HepG2 (cell line): ENCODE measurements around the gene CHID1. TPM values are rescaled to one million over a fixed set of nuclear protein-coding genes. Genes with fewer than 3 reads are reported as not detected.

Experiments used
- ATAC-seq: fragments of 200-7000 bp; cut with Tn5 transposase; 3 replicates; pipeline ENCODE4 v1.9.1; 2020; ENCODE audit warnings: mild to moderate bottlenecking, moderate library complexity
- BruUV-seq: library from RNA; stranded (reverse); fragments of 400-500 nt; replicated peaks from 2 replicates; lab custom pipeline; 2021; lab: Mats Ljungman, UMichigan
- CTCF ChIA-PET: fragments of 300-600 bp; formaldehyde crosslinking; extraction: SDS; loops from one replicate; lab custom pipeline; 2021; ENCODE audit warnings: low total read pairs, inconsistent platforms, low intra/inter-chr PET ratio; lab: Yijun Ruan, JAX
- POLR2A ChIA-PET: fragments of 350-600 bp; sonication (Branson Sonifier 250); formaldehyde crosslinking; loops from one replicate; lab custom pipeline; 2020; ENCODE audit warnings: antibody characterized with exemption, inconsistent platforms; lab: Yijun Ruan, JAX
- DNase-seq: peaks from one replicate; pipeline ENCODE4 v3.0.0-alpha.2; 2015; ENCODE audit warnings: low spot score
- FAIRE-seq: peaks from 3 replicates; lab custom pipeline; 2011; peaks lifted over from hg19 to GRCh38; lab: Jason Lieb, UNC
- H2AFZ ChIP-seq: one replicate; pipeline ENCODE4 v1.6.1; 2011; ENCODE audit warnings: low read length, inconsistent platforms
- H3K27ac ChIP-seq: fragments of 300-600 bp; 3 replicates; pipeline ENCODE4 v1.8.0; 2011; ENCODE audit warnings: mixed run types, mild to moderate bottlenecking, mixed read lengths, low read length, inconsistent platforms; ENCODE audit not compliant: insufficient read depth; ENCODE audit errors: extremely low read length
- H3K27me3 ChIP-seq, 2 experiments: fragments of 200-600 bp in 1 of 2; 2 replicates in 1 of 2; 3 replicates in 1 of 2; pipeline versions ENCODE4 v1.6.0 to v1.8.0; 2011; ENCODE audit warnings: low read length in 2 of 2, mild to moderate bottlenecking in 2 of 2, moderate library complexity in 2 of 2, inconsistent platforms in 1 of 2; ENCODE audit not compliant: insufficient read depth in 2 of 2, control insufficient read depth in 1 of 2
- H3K36me3 ChIP-seq, 2 experiments: fragments of 200-600 bp in 1 of 2; replicated peaks in 1 of 2; 2 replicates in 1 of 2; 3 replicates in 1 of 2; pipeline versions ENCODE4 v1.5.1 to v1.8.0; 2011; ENCODE audit warnings: low read length in 2 of 2, inconsistent platforms in 1 of 2; ENCODE audit not compliant: insufficient read depth in 2 of 2, control insufficient read depth in 1 of 2
- H3K4me1 ChIP-seq: 2 replicates; pipeline ENCODE4 v1.5.1; 2012; ENCODE audit warnings: low read length, inconsistent platforms; ENCODE audit not compliant: insufficient read depth
- H3K4me2 ChIP-seq: 2 replicates; pipeline ENCODE4 v1.6.0; 2011; ENCODE audit warnings: low read depth, low read length, inconsistent platforms
- H3K4me3 ChIP-seq, 3 experiments: fragments of 200-600 bp in 1 of 3; sonication (generic), shearing (Covaris generic) in 1 of 3; replicated peaks in 1 of 3; 2 replicates each; pipeline ENCODE4 v1.5.1; 2011 to 2016; ENCODE audit warnings: low read length in 3 of 3, inconsistent platforms in 2 of 3, low read depth in 2 of 3, mild to moderate bottlenecking in 2 of 3, control low read depth in 1 of 3, mixed read lengths in 1 of 3; ENCODE audit not compliant: insufficient read depth in 1 of 3
- H3K79me2 ChIP-seq: one replicate; pipeline ENCODE4 v1.6.1; 2011; ENCODE audit warnings: low read length, inconsistent platforms; ENCODE audit not compliant: insufficient read depth
- H3K9ac ChIP-seq: 2 replicates; pipeline ENCODE4 v1.6.0; 2011; ENCODE audit warnings: mild to moderate bottlenecking, low read depth, low read length, inconsistent platforms; ENCODE audit not compliant: insufficient read depth
- H3K9me3 ChIP-seq: 2 replicates; pipeline ENCODE4 v1.5.1; 2012; ENCODE audit warnings: mild to moderate bottlenecking, low read length
- H4K20me1 ChIP-seq: 2 replicates; pipeline ENCODE4 v1.6.0; 2011; ENCODE audit warnings: inconsistent platforms, mild to moderate bottlenecking, low read length, moderate library complexity; ENCODE audit not compliant: insufficient read depth
- GLI4 ChIP-seq: sonication (generic); formaldehyde crosslinking; IDR thresholded peaks from 2 replicates; pipeline ENCODE4 v1.5.1; 2020; ENCODE audit warnings: missing genetic modification reagents, mild to moderate bottlenecking, moderate library complexity, borderline replicate concordance
- JARID2 ChIP-seq: sonication (generic); formaldehyde crosslinking; IDR thresholded peaks from 2 replicates; pipeline ENCODE4 v1.8.1; 2023; ENCODE audit warnings: missing genetic modification reagents, inconsistent platforms; ENCODE audit not compliant: insufficient replicate concordance
- JUNB ChIP-seq: sonication (generic); formaldehyde crosslinking; IDR thresholded peaks from 2 replicates; pipeline ENCODE4 v1.8.0; 2022; ENCODE audit warnings: missing genetic modification reagents, mild to moderate bottlenecking, borderline replicate concordance
- MATR3 ChIP-seq: sonication (generic); formaldehyde crosslinking; IDR thresholded peaks from 2 replicates; pipeline ENCODE4 v1.4.0; 2020; ENCODE audit warnings: missing genetic modification reagents
- SETDB1 ChIP-seq: sonication (generic); formaldehyde crosslinking; IDR thresholded peaks from 2 replicates; pipeline ENCODE4 v1.5.1; 2020; ENCODE audit warnings: missing genetic modification reagents, mild to moderate bottlenecking, borderline replicate concordance
- ZNF282 ChIP-seq: fragments of 450-650 bp; IDR thresholded peaks from 2 replicates; pipeline ENCODE4 v1.6.1; 2018; ENCODE audit not compliant: partially characterized antibody
- ZNF703 ChIP-seq: sonication (generic); formaldehyde crosslinking; IDR thresholded peaks from 2 replicates; pipeline ENCODE4 v1.5.1; 2020; ENCODE audit warnings: missing genetic modification reagents, mild to moderate bottlenecking, moderate library complexity, borderline replicate concordance
- WGBS: methylation state at CpG from one replicate; pipeline ENCODE4 v1.1.6; 2017; ENCODE audit warnings: low lambda C conversion rate; 5-methylcytosine and 5-hydroxymethylcytosine counted together
- in situ Hi-C: cut with HindIII; loops from 2 replicates; pipeline ENCODE4 v1.10.0; 2017; ENCODE audit warnings: low pct_unique_long_range_greater_than_20kb; ENCODE audit not compliant: extremely low pct_ligation_motif_present
- intact Hi-C: fragments of 100-400 bp; cut with micrococcal nuclease; formaldehyde crosslinking; loops from one replicate; pipeline ENCODE4 v1.10.0; 2022; ENCODE audit not compliant: unreplicated experiment
- polyA plus RNA-seq, 8 experiments: library from polyadenylated mRNA; depleted of rRNA in 3 of 8; stranded (reverse) in 7 of 8; unstranded in 1 of 8; fragments of >200 nt; fragmentation: Illumina TruSeq in 4 of 8; extraction: Trizol in 4 of 8; gene quantifications; 2 replicates each; pipeline versions ENCODE4 v1.2.1 to v1.2.3, GENCODE V29; 2011 to 2016; ENCODE audit warnings: low read depth in 4 of 8, missing spikeins in 1 of 8, mixed read lengths in 1 of 8; ENCODE audit not compliant: insufficient read depth in 1 of 8
- total RNA-seq, 5 experiments: library from RNA; depleted of rRNA; stranded (reverse); fragments of >200 nt; fragmentation: Illumina TruSeq; extraction: Trizol; gene quantifications; 2 replicates each; pipeline ENCODE4 v1.2.3, GENCODE V29; 2016; ENCODE audit warnings: low read depth in 1 of 5
- TF ChIP-seq, protein P1 (sequence below): sonication (generic); formaldehyde crosslinking; IDR thresholded peaks from 2 replicates; pipeline ENCODE4 v1.8.0; 2022; ENCODE audit warnings: mild to moderate bottlenecking, missing genetic modification reagents, moderate library complexity
- TF ChIP-seq, protein P2 (sequence below): conservative IDR thresholded peaks from 2 replicates; pipeline ENCODE4 v1.6.1; 2018; ENCODE audit warnings: missing genetic modification reagents
- TF ChIP-seq, protein P3 (sequence below): sonication (generic); formaldehyde crosslinking; IDR thresholded peaks from 2 replicates; pipeline ENCODE4 v1.4.0; 2020; ENCODE audit warnings: missing genetic modification reagents
- TF ChIP-seq, protein P4 (sequence below): sonication (generic); formaldehyde crosslinking; IDR thresholded peaks from 2 replicates; pipeline ENCODE4 v1.5.0; 2020; ENCODE audit warnings: mild to moderate bottlenecking, low read depth, missing genetic modification reagents, borderline replicate concordance

CHID1 gene
- total and polyA plus RNA-seq, 2 of the 13 experiments (the other 11 are each of a cell fraction or from before 2014, with no cell fraction given) = 65.1 to 93.6 TPM

DNA sequence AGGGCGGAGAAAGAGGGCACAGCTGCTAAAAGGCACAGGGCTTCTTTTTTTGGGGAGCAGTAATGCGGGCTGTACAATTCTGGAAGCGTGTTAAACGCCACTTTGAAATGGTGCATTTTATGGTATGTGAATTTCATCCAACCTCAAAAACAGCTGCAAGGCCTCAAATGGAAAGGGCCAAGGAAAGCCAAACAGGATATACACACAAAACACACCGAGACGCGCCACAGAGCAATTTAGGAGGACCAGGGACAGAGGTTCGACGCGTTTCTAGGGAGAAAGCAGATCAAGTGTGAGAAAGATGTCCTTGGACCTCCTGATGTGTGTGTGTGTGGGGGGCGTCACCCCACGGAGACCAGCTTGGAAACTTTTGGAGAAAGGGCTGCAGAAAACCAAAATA is 36.9 kb downstream of the CHID1 start:
- WGBS = 86% methylated on average over 11 of the region's 12 CpGs
- Histone ChIP-seq H3K27me3 (no peaks in the 10 kb centered on the region), H3K27ac (no peak overlapping the region), H3K4me2 (no peak overlapping the region), H4K20me1 (no peaks in the 10 kb centered on the region), H3K9ac (no peak overlapping the region), H3K79me2 (no peaks in the 10 kb centered on the region), H3K4me3 (no peak overlapping the region), H3K9me3 (no peaks in the 10 kb centered on the region), H2AFZ (no peak overlapping the region), H3K36me3 (peaks cover 2 to 10% of the 10 kb centered on the region in 2 experiments; a peak in 3 of 5 replicates)
- no TSS peak for BruUV-seq
- DNase-seq (no peak), ATAC-seq (no peak)
- ChIA-PET POLR2A (no interaction called here), CTCF (no interaction called here)
- in situ Hi-C loops = no loop called here
- intact Hi-C loops = no loop called here
- TF ChIP-seq, protein P1, sequence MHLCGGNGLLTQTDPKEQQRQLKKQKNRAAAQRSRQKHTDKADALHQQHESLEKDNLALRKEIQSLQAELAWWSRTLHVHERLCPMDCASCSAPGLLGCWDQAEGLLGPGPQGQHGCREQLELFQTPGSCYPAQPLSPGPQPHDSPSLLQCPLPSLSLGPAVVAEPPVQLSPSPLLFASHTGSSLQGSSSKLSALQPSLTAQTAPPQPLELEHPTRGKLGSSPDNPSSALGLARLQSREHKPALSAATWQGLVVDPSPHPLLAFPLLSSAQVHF (CRISPR knock-in tag) = no peak
- TF ChIP-seq, protein P2, sequence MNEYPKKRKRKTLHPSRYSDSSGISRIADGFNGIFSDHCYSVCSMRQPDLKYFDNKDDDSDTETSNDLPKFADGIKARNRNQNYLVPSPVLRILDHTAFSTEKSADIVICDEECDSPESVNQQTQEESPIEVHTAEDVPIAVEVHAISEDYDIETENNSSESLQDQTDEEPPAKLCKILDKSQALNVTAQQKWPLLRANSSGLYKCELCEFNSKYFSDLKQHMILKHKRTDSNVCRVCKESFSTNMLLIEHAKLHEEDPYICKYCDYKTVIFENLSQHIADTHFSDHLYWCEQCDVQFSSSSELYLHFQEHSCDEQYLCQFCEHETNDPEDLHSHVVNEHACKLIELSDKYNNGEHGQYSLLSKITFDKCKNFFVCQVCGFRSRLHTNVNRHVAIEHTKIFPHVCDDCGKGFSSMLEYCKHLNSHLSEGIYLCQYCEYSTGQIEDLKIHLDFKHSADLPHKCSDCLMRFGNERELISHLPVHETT (CRISPR knock-in tag) = no peak
- TF ChIP-seq, protein P3, sequence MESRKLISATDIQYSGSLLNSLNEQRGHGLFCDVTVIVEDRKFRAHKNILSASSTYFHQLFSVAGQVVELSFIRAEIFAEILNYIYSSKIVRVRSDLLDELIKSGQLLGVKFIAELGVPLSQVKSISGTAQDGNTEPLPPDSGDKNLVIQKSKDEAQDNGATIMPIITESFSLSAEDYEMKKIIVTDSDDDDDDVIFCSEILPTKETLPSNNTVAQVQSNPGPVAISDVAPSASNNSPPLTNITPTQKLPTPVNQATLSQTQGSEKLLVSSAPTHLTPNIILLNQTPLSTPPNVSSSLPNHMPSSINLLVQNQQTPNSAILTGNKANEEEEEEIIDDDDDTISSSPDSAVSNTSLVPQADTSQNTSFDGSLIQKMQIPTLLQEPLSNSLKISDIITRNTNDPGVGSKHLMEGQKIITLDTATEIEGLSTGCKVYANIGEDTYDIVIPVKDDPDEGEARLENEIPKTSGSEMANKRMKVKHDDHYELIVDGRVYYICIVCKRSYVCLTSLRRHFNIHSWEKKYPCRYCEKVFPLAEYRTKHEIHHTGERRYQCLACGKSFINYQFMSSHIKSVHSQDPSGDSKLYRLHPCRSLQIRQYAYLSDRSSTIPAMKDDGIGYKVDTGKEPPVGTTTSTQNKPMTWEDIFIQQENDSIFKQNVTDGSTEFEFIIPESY = no peak
- no peak for TF ChIP-seq GLI4
- TF ChIP-seq, protein P4, sequence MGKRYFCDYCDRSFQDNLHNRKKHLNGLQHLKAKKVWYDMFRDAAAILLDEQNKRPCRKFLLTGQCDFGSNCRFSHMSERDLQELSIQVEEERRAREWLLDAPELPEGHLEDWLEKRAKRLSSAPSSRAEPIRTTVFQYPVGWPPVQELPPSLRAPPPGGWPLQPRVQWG (CRISPR knock-in tag) = no peak
- TF ChIP-seq JARID2 (CRISPR knock-in tag) = no peak
- no peak for TF ChIP-seq JUNB (CRISPR knock-in tag)
- no peak for TF ChIP-seq MATR3 (CRISPR knock-in tag)
- TF ChIP-seq ZNF703 (CRISPR knock-in tag) = no peak
- TF ChIP-seq ZNF282 = no peak
- TF ChIP-seq SETDB1 (CRISPR knock-in tag) = no peak
- TF ChIP-seq, all 625 proteins: peak for 0
- FAIRE-seq = no peak
- H3K4me1 ChIP-seq = 0 out of 2 replicates have a peak, but pooled peaks cover 8% of the 10 kb centered on the region
